Activated naive CD8-positive, alpha-beta T cell (primary cell): ENCODE data around the gene TMEM229A.
"Not testable (repeated sequence)": the region's sequence is repeated elsewhere in the genome, so short reads cannot be mapped to it uniquely, and the experiment has no call there.

Experiments used
- H3K27ac Mint-ChIP-seq: one replicate; pipeline ENCODE4 v1.8.0; 2021; ENCODE audit warnings: mixed read lengths
- H3K27me3 Mint-ChIP-seq: one replicate; pipeline ENCODE4 v1.8.0; 2021; ENCODE audit warnings: mixed read lengths
- H3K36me3 Mint-ChIP-seq: one replicate; pipeline ENCODE4 v1.8.0; 2021; ENCODE audit warnings: mixed read lengths
- H3K4me1 Mint-ChIP-seq: one replicate; pipeline ENCODE4 v1.8.0; 2021; ENCODE audit warnings: low read depth, mixed read lengths
- H3K4me3 Mint-ChIP-seq: one replicate; pipeline ENCODE4 v1.8.0; 2021; ENCODE audit warnings: mild to moderate bottlenecking, mixed read lengths
- H3K9me3 Mint-ChIP-seq: one replicate; pipeline ENCODE4 v1.8.0; 2021; ENCODE audit warnings: low read depth, mixed read lengths

Gene TMEM229A

DNA sequence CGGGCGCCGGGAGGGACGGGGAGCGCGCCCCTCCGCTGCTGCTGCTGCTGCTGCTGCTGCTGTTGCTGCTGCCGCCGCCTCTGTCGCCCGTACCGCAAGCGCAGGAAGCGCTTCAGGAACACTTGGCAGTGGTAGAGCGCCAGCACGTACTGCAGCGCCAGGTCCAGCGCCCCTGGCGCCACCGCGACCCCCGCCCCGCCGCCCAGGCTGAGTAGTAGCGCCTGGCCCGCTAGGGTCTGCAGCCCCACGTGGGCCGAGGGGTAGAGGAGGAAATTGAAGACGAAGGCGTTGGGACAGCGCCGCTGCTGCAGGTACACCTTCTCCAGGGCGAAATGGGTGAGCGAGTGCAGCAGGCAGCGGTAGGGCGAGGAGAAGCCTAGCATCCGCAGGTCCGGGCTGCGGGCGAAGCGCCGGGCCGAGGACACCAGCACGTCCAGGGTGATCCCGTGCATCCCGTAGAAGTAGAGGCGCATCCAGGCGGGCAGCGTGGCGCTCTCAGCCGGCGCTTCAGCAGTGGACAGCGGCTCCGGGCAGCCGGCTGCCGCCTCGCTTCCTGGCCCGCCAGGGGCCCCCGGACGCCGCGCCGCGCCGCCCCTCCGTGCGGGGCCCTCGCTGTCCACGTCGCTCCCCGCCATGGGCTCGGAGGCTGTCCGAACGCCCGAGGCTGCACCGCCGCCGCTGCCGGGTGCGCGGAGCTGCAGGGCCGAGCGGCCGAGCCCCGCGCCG lies at the start of gene TMEM229A:
Gene TMEM229A, minus strand, starts transcription at position 699 of the 726 bp plus-strand sequence. Its CDS starts 64 bp downstream, at position 635.
- H3K36me3 Mint-ChIP-seq, result no peaks in the 10 kb centered on the region
- H3K4me1 Mint-ChIP-seq, result peaks cover 16% of the 10 kb centered on the region
- H3K4me3 Mint-ChIP-seq, result peak within 1 kb of the TSS; percentile 81
- H3K9me3 Mint-ChIP-seq, result no peaks in the 10 kb centered on the region
- peaks cover 34% of the 10 kb centered on the region for H3K27me3 Mint-ChIP-seq
- no peak within 1 kb of the TSS for H3K27ac Mint-ChIP-seq

DNA sequence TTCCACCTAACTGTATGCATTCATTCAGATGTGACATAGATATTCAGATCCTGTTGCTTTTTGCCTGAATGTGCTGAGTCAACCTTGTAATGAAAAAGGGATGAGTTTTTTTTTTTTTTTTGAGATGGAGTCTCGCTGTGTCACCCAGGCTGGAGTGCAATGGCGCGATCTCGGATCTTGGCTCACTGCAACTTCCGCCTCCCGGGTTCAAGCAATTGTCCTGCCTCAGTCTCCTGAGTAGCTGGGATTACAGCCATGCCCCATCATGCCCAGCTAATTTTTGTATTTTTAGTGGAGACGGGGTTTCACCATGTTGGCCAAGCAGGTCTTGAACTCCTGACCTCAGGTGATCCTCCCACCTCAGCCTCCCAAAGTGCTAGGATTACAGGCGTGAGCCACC lies 49.4 kb upstream of the TMEM229A start:
- not testable (repeated sequence) for H3K36me3 Mint-ChIP-seq, H3K27me3 Mint-ChIP-seq, H3K27ac Mint-ChIP-seq, H3K4me3 Mint-ChIP-seq, H3K4me1 Mint-ChIP-seq, H3K9me3 Mint-ChIP-seq

DNA sequence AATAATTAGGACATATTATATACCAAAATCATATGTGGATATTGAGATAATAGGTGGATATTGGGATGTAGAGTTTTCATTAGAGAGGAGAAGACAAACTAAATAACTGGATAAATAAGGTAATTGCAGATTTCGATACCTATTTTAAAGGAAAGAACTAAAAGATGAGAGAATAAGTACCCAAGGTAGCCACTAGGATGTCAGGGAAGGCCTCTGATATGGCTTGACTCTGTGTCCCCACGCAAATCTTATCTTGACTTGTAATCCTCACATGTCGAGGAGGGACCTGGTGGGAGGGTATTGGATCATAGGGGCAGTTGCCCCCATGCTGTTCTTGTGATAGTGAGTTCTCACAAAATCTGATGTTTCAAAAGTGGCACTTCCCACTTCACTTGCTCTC lies 44.7 kb upstream of the TMEM229A start:
- Mint-ChIP-seq H3K9me3 (peaks cover 3% of the 10 kb centered on the region), H3K4me1 (no peaks in the 10 kb centered on the region), H3K4me3 (no peak overlapping the region), H3K36me3 (no peaks in the 10 kb centered on the region), H3K27me3 (peaks cover 2% of the 10 kb centered on the region), H3K27ac (no peak overlapping the region)

DNA sequence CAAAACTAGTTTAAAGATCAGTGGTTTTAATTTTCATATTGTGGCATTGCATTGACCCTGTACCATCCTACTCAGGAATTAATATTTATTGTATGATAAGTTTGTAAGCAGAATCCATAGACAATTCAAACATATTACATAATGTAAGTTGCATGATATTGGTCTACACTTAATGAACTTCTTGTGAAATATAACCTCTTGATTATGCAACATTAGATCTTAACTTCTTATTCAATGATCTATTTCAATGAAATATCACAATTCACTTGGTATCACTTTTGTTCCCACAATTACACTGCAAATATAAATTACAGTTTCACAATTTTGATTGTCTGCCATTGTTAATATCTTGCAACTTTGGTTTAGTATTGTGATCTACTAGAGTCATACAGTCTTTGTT lies 44.0 kb upstream of the TMEM229A start:
- H3K36me3 Mint-ChIP-seq, result no peaks in the 10 kb centered on the region
- H3K27ac Mint-ChIP-seq, result no peak overlapping the region
- no peaks in the 10 kb centered on the region for H3K4me1 Mint-ChIP-seq
- H3K9me3 Mint-ChIP-seq, result peaks cover 3% of the 10 kb centered on the region
- H3K4me3 Mint-ChIP-seq, result no peak overlapping the region
- H3K27me3 Mint-ChIP-seq, result peaks cover 2% of the 10 kb centered on the region

DNA sequence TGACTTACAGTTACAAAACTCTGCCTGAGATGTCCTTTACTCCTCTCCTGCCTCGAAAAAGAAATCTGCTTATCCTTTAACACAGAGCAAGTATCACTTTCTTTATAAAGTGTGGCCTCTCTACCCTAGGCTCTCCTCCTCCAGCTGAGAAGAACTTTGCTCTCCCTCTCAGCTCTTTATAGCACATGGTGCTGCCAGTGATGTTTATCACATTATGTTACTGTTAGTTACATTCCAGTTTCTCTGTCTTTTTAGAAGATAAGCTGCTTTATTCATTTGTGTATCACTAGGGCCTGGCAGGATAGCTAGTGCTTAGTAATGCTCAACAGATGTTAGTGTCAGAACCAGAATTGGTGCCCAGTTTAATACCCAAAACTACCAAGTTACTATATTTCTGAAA lies 41.1 kb upstream of the TMEM229A start:
- no peak overlapping the region for H3K27ac Mint-ChIP-seq
- H3K36me3 Mint-ChIP-seq, result no peaks in the 10 kb centered on the region
- H3K9me3 Mint-ChIP-seq, result peaks cover 4% of the 10 kb centered on the region
- peaks cover 2% of the 10 kb centered on the region for H3K27me3 Mint-ChIP-seq
- H3K4me1 Mint-ChIP-seq, result no peaks in the 10 kb centered on the region
- H3K4me3 Mint-ChIP-seq, result no peak overlapping the region

DNA sequence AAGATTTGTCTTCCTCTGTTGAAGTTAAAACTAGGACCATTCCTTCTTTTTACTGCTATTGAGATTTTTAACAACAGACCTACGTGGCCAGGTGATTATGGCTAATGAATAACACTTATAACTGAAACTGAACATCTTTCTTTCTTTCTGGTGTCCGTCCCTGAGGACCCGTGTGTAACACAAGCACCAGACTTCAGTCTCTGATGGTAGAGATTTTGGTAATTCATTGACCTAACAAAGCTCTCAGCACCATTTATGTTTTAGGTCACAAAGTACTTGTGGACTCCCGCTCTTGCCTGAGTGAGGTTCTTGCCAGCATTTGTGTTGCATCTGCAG lies 40.4 kb upstream of the TMEM229A start:
- no peak overlapping the region for H3K4me3 Mint-ChIP-seq
- H3K27me3 Mint-ChIP-seq, result peaks cover 2% of the 10 kb centered on the region
- H3K36me3 Mint-ChIP-seq, result no peaks in the 10 kb centered on the region

DNA sequence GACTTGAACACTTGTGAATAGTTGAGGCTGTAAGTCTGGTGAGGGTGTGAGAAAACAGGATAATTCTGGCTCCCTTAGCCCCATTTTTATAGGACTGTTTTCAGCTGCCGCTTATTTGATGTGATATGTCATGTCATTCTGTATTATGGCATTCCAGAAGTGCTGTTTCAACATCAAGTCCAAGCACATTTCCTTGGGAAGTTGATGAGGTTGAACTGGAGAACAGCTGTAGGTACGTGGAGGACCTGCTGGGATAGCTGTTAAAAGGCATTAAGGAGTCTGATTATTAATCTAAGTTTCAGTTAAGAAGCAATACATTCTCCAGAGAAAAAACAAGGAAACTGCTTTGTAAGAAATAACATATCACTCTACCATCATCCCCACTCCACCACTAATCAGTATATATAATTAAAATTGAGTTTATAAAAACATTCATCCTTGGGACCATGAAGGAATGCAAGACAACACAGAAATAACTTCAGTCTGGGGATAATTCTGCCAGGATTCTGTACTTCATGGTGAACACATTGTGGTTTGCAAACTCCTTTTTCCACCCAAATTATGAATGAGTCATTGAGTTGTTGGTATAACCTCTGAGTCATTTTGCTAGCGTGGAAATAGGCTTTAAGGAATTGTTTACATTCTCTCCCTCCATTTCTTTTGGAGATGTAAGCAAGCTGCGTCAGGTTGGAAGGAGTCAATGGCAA lies 39.9 kb upstream of the TMEM229A start:
- Mint-ChIP-seq H3K4me1 (no peaks in the 10 kb centered on the region), H3K36me3 (no peaks in the 10 kb centered on the region), H3K27me3 (peaks cover 3% of the 10 kb centered on the region), H3K4me3 (no peak overlapping the region), H3K9me3 (peaks cover 12% of the 10 kb centered on the region), H3K27ac (no peak overlapping the region)

More for the DNA sequence above, 40.4 kb upstream of the TMEM229A start:
- Mint-ChIP-seq H3K9me3 (peaks cover 9% of the 10 kb centered on the region), H3K27ac (no peak overlapping the region), H3K4me1 (no peaks in the 10 kb centered on the region)

DNA sequence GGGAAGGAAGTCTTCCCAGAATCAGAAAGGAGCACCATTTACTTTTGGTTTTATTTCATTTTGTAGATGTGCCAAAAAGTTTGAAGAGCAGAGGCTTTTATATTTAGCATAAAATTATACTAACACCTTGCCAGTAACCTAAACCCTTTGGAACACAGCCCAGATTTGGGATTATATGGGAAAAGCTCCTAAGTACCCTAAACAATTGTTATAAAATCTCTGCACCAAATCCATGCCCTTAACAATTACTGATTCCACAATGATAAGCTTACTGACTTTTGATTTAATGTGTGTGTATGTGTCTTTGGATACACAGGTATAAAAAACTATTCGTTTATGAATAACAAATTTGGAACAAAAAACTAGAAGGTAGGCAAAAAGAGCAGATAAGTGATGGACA lies 39.0 kb upstream of the TMEM229A start:
- H3K36me3 Mint-ChIP-seq, result no peaks in the 10 kb centered on the region
- no peaks in the 10 kb centered on the region for H3K4me1 Mint-ChIP-seq
- no peak overlapping the region for H3K27ac Mint-ChIP-seq

DNA sequence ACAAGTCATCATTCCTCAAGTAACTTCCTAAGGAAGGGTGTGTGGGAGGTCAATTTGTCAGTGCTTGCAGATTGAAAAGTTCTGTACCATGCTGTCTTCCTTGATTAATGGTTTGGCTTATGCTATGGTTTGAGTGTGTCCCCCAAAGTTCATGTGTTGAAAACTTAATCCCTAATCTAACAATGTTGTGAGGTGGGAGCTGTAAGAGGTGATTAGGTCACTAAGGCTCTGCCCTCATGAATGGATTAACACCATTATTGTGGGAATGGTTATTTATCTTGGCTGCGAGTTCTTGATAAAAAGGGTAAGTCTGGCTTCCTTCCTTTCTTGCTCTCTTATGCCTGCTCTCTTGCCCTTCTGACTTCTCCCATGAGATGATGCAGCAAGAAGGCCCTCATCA lies 29.3 kb upstream of the TMEM229A start:
- Mint-ChIP-seq H3K4me3 (no peak overlapping the region), H3K27ac (no peak overlapping the region), H3K9me3 (peaks cover 5% of the 10 kb centered on the region), H3K27me3 (no peaks in the 10 kb centered on the region), H3K36me3 (no peaks in the 10 kb centered on the region), H3K4me1 (no peaks in the 10 kb centered on the region)

More for the DNA sequence above, 39.0 kb upstream of the TMEM229A start:
- Mint-ChIP-seq H3K4me3 (no peak overlapping the region), H3K9me3 (peaks cover 16% of the 10 kb centered on the region), H3K27me3 (peaks cover 4% of the 10 kb centered on the region)

DNA sequence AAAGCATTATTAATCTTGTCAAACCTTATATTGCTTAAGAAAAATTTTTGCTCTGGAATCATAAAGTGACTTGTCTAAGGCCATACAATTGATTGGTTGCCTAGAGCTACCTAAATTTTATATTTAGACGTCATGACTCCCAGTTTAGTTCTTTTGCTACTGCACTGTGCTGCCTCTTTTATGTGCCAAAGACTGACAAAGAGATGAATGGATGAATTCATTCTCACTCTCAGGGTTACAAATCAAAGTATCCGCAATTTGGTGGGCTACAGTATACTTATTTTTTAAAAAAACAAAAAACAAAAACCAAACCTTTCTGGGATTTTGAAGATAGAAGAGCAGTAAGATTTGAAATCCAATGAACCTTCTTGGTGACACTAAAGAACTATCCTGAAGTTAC lies 27.7 kb upstream of the TMEM229A start:
- no peaks in the 10 kb centered on the region for H3K4me1 Mint-ChIP-seq
- H3K27me3 Mint-ChIP-seq, result no peaks in the 10 kb centered on the region
- H3K9me3 Mint-ChIP-seq, result no peaks in the 10 kb centered on the region
- no peak overlapping the region for H3K27ac Mint-ChIP-seq
- H3K36me3 Mint-ChIP-seq, result no peaks in the 10 kb centered on the region
- H3K4me3 Mint-ChIP-seq, result no peak overlapping the region

DNA sequence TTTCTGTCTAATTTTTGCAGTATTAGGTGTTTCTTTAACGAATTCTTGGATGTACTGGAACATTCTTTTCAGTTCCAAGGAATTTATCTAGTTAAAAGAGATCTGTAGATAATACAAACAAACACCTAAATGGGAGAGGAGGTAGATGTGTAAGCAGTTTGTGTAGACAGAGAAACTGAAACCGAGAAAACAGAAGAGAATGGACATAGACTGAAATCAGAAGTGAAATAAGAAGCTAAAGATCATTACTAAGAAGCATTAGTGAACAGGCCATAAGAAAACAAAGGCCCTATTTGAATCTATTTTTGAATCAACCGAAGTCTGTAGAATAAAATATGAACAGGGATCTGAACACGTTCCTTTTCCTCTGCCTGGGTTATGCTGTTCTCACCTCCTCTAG lies 26.5 kb upstream of the TMEM229A start:
- Mint-ChIP-seq H3K27ac (no peak overlapping the region), H3K4me1 (no peaks in the 10 kb centered on the region), H3K4me3 (no peak overlapping the region), H3K36me3 (no peaks in the 10 kb centered on the region), H3K27me3 (no peaks in the 10 kb centered on the region), H3K9me3 (no peaks in the 10 kb centered on the region)

DNA sequence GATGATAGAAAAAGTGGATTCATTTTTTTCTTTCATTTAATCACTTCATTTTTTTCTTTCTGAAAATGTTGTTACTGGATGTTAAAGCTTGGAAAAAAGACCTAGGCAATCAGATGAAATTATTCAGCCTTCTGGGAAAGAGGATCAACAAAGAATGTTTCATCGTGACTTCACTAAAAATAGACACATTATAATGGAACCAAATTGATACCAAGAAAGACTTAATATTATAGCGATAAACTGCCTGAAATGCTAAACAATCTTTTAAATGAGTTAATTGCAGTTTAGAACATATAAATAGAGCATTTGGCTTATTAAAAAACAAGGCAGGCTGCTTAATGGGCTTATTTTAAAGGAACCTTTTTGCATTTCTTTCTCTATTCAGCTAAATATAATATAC lies 25.6 kb upstream of the TMEM229A start:
- Mint-ChIP-seq H3K27ac (no peak overlapping the region), H3K36me3 (no peaks in the 10 kb centered on the region), H3K9me3 (no peaks in the 10 kb centered on the region), H3K4me1 (no peaks in the 10 kb centered on the region), H3K4me3 (no peak overlapping the region), H3K27me3 (no peaks in the 10 kb centered on the region)

DNA sequence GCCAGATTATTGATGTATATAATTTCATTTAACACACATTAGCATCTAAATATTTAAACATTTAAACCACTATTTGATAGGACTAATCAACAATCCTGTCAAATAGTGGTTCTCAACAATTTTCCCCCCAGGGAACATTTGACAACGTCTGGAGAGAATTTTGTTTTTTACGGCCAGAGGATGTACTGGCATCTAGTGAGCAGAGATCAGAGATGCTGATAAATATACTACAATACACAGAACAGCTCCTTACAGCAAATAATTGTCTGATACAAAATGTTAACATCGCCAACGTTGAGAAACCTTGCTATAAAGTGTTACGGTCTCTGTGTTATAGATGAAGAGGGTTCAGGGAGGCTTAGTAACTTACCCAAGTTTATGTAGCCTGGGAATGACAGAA lies 25.0 kb upstream of the TMEM229A start:
- no peaks in the 10 kb centered on the region for H3K9me3 Mint-ChIP-seq
- H3K27ac Mint-ChIP-seq, result no peak overlapping the region
- no peaks in the 10 kb centered on the region for H3K27me3 Mint-ChIP-seq

DNA sequence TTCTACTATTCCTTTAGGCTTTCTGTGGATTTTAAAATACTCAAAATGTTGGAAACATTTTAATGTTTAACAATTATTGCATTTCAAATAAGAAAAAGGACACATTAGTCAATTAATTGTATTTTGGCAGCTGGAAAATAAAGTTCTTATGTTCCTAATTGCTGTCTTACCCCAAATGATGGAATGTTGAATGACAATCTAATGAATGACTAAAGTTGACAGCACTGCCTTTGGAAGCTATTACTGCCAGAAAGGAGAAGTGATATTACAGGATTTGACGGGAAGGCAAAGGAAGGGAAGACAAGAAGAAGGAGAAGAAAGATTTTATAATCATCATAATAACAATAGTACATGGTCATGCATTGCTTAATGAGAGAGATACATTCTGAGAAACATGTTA lies 23.4 kb upstream of the TMEM229A start:
- Mint-ChIP-seq H3K9me3 (no peaks in the 10 kb centered on the region), H3K27ac (no peak overlapping the region), H3K4me1 (no peaks in the 10 kb centered on the region), H3K4me3 (no peak overlapping the region), H3K36me3 (no peaks in the 10 kb centered on the region), H3K27me3 (no peaks in the 10 kb centered on the region)

More for the DNA sequence above, 25.0 kb upstream of the TMEM229A start:
- Mint-ChIP-seq H3K4me1 (no peaks in the 10 kb centered on the region), H3K4me3 (no peak overlapping the region), H3K36me3 (no peaks in the 10 kb centered on the region)

DNA sequence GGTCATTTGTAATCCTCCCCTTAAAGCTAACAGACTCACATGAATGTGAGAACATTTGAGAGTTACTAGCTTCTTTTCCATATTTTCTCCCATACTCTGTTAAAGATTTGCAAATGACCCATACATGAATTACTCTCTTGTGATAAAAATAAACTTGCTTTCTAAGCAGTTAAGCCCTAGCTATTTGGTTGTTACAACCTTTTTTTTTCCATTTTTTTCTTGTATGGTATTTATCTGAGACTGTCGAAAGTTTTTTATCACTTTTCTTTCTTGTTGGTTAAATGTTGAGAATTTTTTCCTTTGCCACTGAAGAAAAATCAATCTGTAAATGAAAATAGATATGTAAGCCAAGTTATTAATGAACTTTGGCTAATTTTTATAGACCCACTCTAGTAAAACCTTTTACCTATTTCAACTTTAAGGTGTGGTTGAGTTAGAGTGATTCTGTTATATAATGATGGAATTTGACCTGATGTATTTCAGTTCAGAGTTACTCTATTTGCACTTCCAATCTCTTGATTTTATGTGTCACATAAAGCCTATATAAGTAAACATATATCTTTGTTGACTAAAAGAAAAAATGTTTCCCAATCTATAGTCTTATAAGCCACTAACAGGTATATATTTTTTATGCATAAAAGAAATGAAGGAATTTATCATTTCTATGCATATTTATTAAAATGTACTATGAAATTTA lies 19.0 kb upstream of the TMEM229A start:
- H3K27me3 Mint-ChIP-seq, result peaks cover 4% of the 10 kb centered on the region
- no peaks in the 10 kb centered on the region for H3K4me1 Mint-ChIP-seq
- no peak overlapping the region for H3K27ac Mint-ChIP-seq
- H3K9me3 Mint-ChIP-seq, result no peaks in the 10 kb centered on the region
- H3K36me3 Mint-ChIP-seq, result no peaks in the 10 kb centered on the region
- no peak overlapping the region for H3K4me3 Mint-ChIP-seq
